H1 (cell line): ENCODE results near the gene LPIN2. TPM values are rescaled to one million over a fixed set of nuclear protein-coding genes. Genes with fewer than 3 reads are reported as not detected.

Experiments used
- CTCF ChIA-PET: fragments of 300-600 bp; sonication (Branson Sonifier 250); formaldehyde crosslinking; loops from one replicate; lab custom pipeline; 2021; ENCODE audit not compliant: partially characterized antibody; lab: Charles Lee
- POLR2A ChIA-PET: fragments of 300-600 bp; sonication (Branson Sonifier 250); formaldehyde crosslinking; loops from one replicate; lab custom pipeline; 2021; ENCODE audit warnings: inconsistent platforms; ENCODE audit not compliant: partially characterized antibody; lab: Charles Lee
- DNase-seq, 2 experiments: peaks; one replicate each; pipeline versions ENCODE4 v3.0.0 to v3.0.0-alpha.2; 2010 to 2022; ENCODE audit warnings: low spot score in 2 of 2, low read depth in 1 of 2, mixed read lengths in 1 of 2
- FAIRE-seq: peaks from 2 replicates; lab custom pipeline; 2011; peaks lifted over from hg19 to GRCh38; lab: Jason Lieb, UNC
- H2AFZ ChIP-seq: 2 replicates; pipeline ENCODE4 v1.8.1; 2012; ENCODE audit warnings: low read length, inconsistent platforms
- H2AK5ac ChIP-seq: 2 replicates; pipeline ENCODE4 v1.6.1; 2013; ENCODE audit warnings: low read depth, low read length
- H2BK120ac ChIP-seq: replicated peaks from 2 replicates; pipeline ENCODE3; 2013; ENCODE audit warnings: low read depth, low read length, inconsistent platforms
- H2BK12ac ChIP-seq: 2 replicates; pipeline ENCODE4 v1.6.1; 2013; ENCODE audit warnings: low read depth, low read length
- H2BK15ac ChIP-seq: 2 replicates; pipeline ENCODE4 v1.6.1; 2013; ENCODE audit warnings: low read length
- H2BK20ac ChIP-seq: 2 replicates; pipeline ENCODE4 v1.6.1; 2013; ENCODE audit warnings: low read length
- H2BK5ac ChIP-seq: 2 replicates; pipeline ENCODE4 v1.6.1; 2013; ENCODE audit warnings: low read depth, low read length
- H3K14ac ChIP-seq: 2 replicates; pipeline ENCODE4 v1.6.1; 2013; ENCODE audit warnings: inconsistent platforms; ENCODE audit not compliant: insufficient read length
- H3K18ac ChIP-seq: 2 replicates; pipeline ENCODE4 v1.6.1; 2013; ENCODE audit warnings: low read length; ENCODE audit errors: extremely low read depth
- H3K23ac ChIP-seq: 2 replicates; pipeline ENCODE4 v1.6.1; 2013; ENCODE audit warnings: inconsistent platforms; ENCODE audit not compliant: insufficient read length
- H3K23me2 ChIP-seq: 2 replicates; pipeline ENCODE4 v1.6.1; 2013; ENCODE audit warnings: low read depth, low read length
- H3K27ac ChIP-seq: 2 replicates; pipeline ENCODE4 v1.6.1; 2011; ENCODE audit warnings: low read depth, low read length, inconsistent platforms
- H3K27me3 ChIP-seq, 4 experiments: replicated peaks in 1 of 4; 1 replicate in 1 of 4; 2 replicates in 3 of 4; pipeline versions ENCODE4 v1.6.1 to v1.8.1; 2011 to 2013; ENCODE audit warnings: low read length in 3 of 4, mild to moderate bottlenecking in 3 of 4, inconsistent platforms in 2 of 4, mixed read lengths in 2 of 4, moderate library complexity in 1 of 4; ENCODE audit not compliant: control insufficient read depth in 3 of 4, insufficient read depth in 3 of 4; ENCODE audit errors: extremely low read depth in 1 of 4
- H3K36me3 ChIP-seq, 4 experiments: 2 replicates each; pipeline versions ENCODE4 v1.6.1 to v1.8.1; 2011 to 2013; ENCODE audit warnings: mild to moderate bottlenecking in 4 of 4, low read length in 3 of 4, moderate library complexity in 2 of 4, control low read depth in 1 of 4, inconsistent platforms in 1 of 4; ENCODE audit not compliant: insufficient read depth in 4 of 4, control insufficient read depth in 2 of 4
- H3K4ac ChIP-seq: replicated peaks from 2 replicates; pipeline ENCODE3; 2013; ENCODE audit warnings: low read length, low read depth, mixed read lengths, inconsistent platforms; ENCODE audit not compliant: insufficient read length
- H3K4me1 ChIP-seq, 4 experiments: replicated peaks in 1 of 4; 1 replicate in 1 of 4; 2 replicates in 3 of 4; pipeline versions ENCODE4 v1.6.1 to v1.8.1; 2011 to 2013; ENCODE audit warnings: low read length in 3 of 4, inconsistent platforms in 2 of 4, mixed read lengths in 1 of 4; ENCODE audit not compliant: insufficient read depth in 4 of 4, control insufficient read depth in 3 of 4
- H3K4me2 ChIP-seq, 2 experiments: 2 replicates each; pipeline versions ENCODE4 v1.6.1 to v1.8.1; 2011 to 2013; ENCODE audit warnings: low read depth in 2 of 2, low read length in 2 of 2, control low read depth in 1 of 2, inconsistent platforms in 1 of 2, mild to moderate bottlenecking in 1 of 2; ENCODE audit not compliant: insufficient read depth in 1 of 2
- H3K4me3 ChIP-seq, 4 experiments: fragments of 200-600, 300-600 bp in 1 of 4; sonication (generic), shearing (Covaris generic), sonication (Bioruptor Twin) in 1 of 4; 2 replicates each; pipeline versions ENCODE4 v1.5.1 to v1.8.1; 2011 to 2016; ENCODE audit warnings: low read length in 4 of 4, low read depth in 3 of 4, control low read depth in 2 of 4, inconsistent platforms in 2 of 4, mild to moderate bottlenecking in 2 of 4, mixed read lengths in 1 of 4, moderate library complexity in 1 of 4; ENCODE audit not compliant: insufficient read depth in 2 of 4; ENCODE audit errors: extremely low read depth in 1 of 4
- H3K56ac ChIP-seq: replicated peaks from 2 replicates; pipeline ENCODE3; 2013; ENCODE audit warnings: low read depth, mild to moderate bottlenecking, mixed read lengths, low read length, inconsistent platforms; ENCODE audit not compliant: insufficient read length
- H3K79me1 ChIP-seq: 2 replicates; pipeline ENCODE4 v1.6.1; 2013; ENCODE audit warnings: low read depth, low read length, control low read depth
- H3K79me2 ChIP-seq, 2 experiments: 2 replicates each; pipeline versions ENCODE4 v1.6.1 to v1.8.1; 2012 to 2013; ENCODE audit warnings: low read length in 2 of 2, mild to moderate bottlenecking in 2 of 2, inconsistent platforms in 1 of 2; ENCODE audit not compliant: insufficient read depth in 2 of 2, control insufficient read depth in 1 of 2
- H3K9ac ChIP-seq, 4 experiments: replicated peaks in 1 of 4; 1 replicate in 1 of 4; 2 replicates in 3 of 4; pipeline versions ENCODE4 v1.6.1 to v1.8.1; 2011 to 2013; ENCODE audit warnings: low read depth in 3 of 4, low read length in 3 of 4, control low read depth in 2 of 4, mild to moderate bottlenecking in 2 of 4, moderate library complexity in 2 of 4, inconsistent platforms in 1 of 4; ENCODE audit errors: extremely low read depth in 1 of 4
- H3K9me3 ChIP-seq, 2 experiments: 2 replicates each; pipeline versions ENCODE4 v1.6.1 to v1.8.1; 2012 to 2013; ENCODE audit warnings: mild to moderate bottlenecking in 2 of 2, moderate library complexity in 2 of 2, control low read depth in 1 of 2, inconsistent platforms in 1 of 2, low read depth in 1 of 2, low read length in 1 of 2, mixed read lengths in 1 of 2; ENCODE audit not compliant: insufficient read depth in 2 of 2
- H4K20me1 ChIP-seq, 2 experiments: replicated peaks in 1 of 2; 2 replicates each; pipeline versions ENCODE3 to v1.8.1; 2011 to 2013; ENCODE audit warnings: inconsistent platforms in 2 of 2, low read length in 2 of 2, mild to moderate bottlenecking in 1 of 2; ENCODE audit not compliant: insufficient read depth in 2 of 2, control insufficient read depth in 1 of 2
- H4K5ac ChIP-seq: 2 replicates; pipeline ENCODE4 v1.6.1; 2013; ENCODE audit warnings: low read length, low read depth, mixed read lengths, inconsistent platforms; ENCODE audit not compliant: insufficient read length
- H4K8ac ChIP-seq: 2 replicates; pipeline ENCODE4 v1.8.0; 2013; ENCODE audit warnings: mild to moderate bottlenecking, moderate library complexity, low read length, inconsistent platforms; ENCODE audit not compliant: insufficient read depth; ENCODE audit errors: extremely low read depth
- H4K91ac ChIP-seq: replicated peaks from 2 replicates; pipeline ENCODE3; 2013; ENCODE audit warnings: low read length, mixed read lengths, inconsistent platforms; ENCODE audit not compliant: insufficient read length
- BCL11A ChIP-seq, 2 experiments: IDR thresholded peaks; one replicate each; pipeline ENCODE4 v1.6.1; 2011; ENCODE audit warnings: low read depth in 2 of 2, low read length in 2 of 2, mild to moderate bottlenecking in 2 of 2
- BRCA1 ChIP-seq: IDR thresholded peaks from 2 replicates; pipeline ENCODE4 v1.6.1; 2012; ENCODE audit warnings: low read depth, low read length, improper control_type of control experiment
- CBX8 ChIP-seq: fragments of 300-800, 300-1000 bp; sonication (generic); IDR thresholded peaks from 2 replicates; pipeline ENCODE4 v1.7.1; 2016; ENCODE audit warnings: low read depth, low read length, borderline replicate concordance
- JUN ChIP-seq: IDR thresholded peaks from 2 replicates; pipeline ENCODE4 v1.6.1; 2011; ENCODE audit warnings: low read depth, mild to moderate bottlenecking, improper control_type of control experiment, low read length
- RBBP5 ChIP-seq: IDR thresholded peaks from 2 replicates; pipeline ENCODE4 v1.7.1; 2012; ENCODE audit warnings: low read depth, mild to moderate bottlenecking, inconsistent platforms, low read length, moderate library complexity, borderline replicate concordance
- SP2 ChIP-seq: IDR thresholded peaks from 2 replicates; pipeline ENCODE4 v1.6.1; 2012; ENCODE audit warnings: mild to moderate bottlenecking, low read length, inconsistent platforms
- YY1 ChIP-seq: IDR thresholded peaks from 2 replicates; pipeline ENCODE4 v1.6.1; 2011; ENCODE audit warnings: low read depth, mild to moderate bottlenecking, low read length
- ZNF274 ChIP-seq: IDR thresholded peaks from 2 replicates; pipeline ENCODE4 v1.7.0; 2012; ENCODE audit warnings: low read length, borderline replicate concordance; ENCODE audit errors: extremely low read depth
- WGBS, 2 experiments: shearing (Covaris generic) in 1 of 2; methylation state at CpG; one replicate each; pipeline versions ENCODE4 v1.1.6 to v1.1.7; 2013 to 2015; ENCODE audit warnings: low lambda C conversion rate in 2 of 2, mixed read lengths in 2 of 2, inconsistent platforms in 1 of 2, low coverage in 1 of 2, missing lambda C conversion rate in 1 of 2; ENCODE audit not compliant: insufficient replicate concordance in 2 of 2, insufficient coverage in 1 of 2, insufficient read length in 1 of 2; ENCODE audit errors: extremely low coverage in 1 of 2, missing lambda C conversion rate in 1 of 2; 5-methylcytosine and 5-hydroxymethylcytosine counted together
- polyA plus RNA-seq, 7 experiments: library from polyadenylated mRNA; depleted of rRNA in 3 of 7; stranded (reverse) in 5 of 7; unstranded in 2 of 7; fragments of >200 nt in 5 of 7; fragments of 200-250 nt in 2 of 7; gene quantifications; 1 replicate in 5 of 7; 2 replicates in 1 of 7; 4 replicates in 1 of 7; pipeline versions ENCODE4 v1.2.1 to v1.2.3, GENCODE V29; 2011 to 2013; ENCODE audit warnings: missing spikeins in 2 of 7, mixed read lengths in 2 of 7
- total RNA-seq: library from RNA; stranded (reverse); fragmentation: NEBNext Ultra II Directional; extraction: Animal tissue kit (Norgen Biotek cat#: 25700); gene quantifications from 2 replicates; pipeline ENCODE4 v1.2.1, GENCODE V29; 2021
- TF ChIP-seq, protein P1 (sequence below), 3 experiments: IDR thresholded peaks; 1 replicate in 2 of 3; 2 replicates in 1 of 3; pipeline versions ENCODE4 v1.5.1 to v1.6.1; 2011; ENCODE audit warnings: low read length in 3 of 3, mild to moderate bottlenecking in 3 of 3, inconsistent platforms in 2 of 3, low read depth in 1 of 3, moderate library complexity in 1 of 3; ENCODE audit not compliant: insufficient read depth in 1 of 3; ENCODE audit errors: control extremely low read depth in 1 of 3

The LPIN2 gene
- total and polyA plus RNA-seq, 2 of the 8 experiments (the other 6 are each of a cell fraction or from before 2014, with no cell fraction given) = 7.4 to 14.2 TPM

DNA sequence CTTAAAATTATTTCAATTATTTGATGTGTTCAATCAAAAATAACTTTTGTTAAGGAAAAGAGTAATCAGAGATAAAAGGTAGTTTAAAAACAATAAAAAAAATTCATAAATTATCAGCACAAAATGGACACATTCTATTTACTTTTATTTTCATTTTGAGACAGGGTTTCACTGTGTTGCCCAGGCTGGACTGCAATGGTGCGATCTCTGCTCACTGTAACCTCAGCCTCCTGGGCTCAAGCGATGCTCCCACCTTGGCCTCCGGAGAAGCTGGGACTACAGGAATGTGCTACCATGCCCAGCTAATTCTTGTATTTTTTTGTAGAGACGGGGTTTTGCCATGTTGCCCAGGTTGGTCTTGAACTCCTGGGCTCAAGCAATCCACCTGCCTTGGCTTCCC, 47.1 kb downstream of the LPIN2 start:
- DNase-seq = no peak
- no peak overlapping the region for H4K5ac ChIP-seq

More for the DNA sequence above, 47.1 kb downstream of the LPIN2 start:
- Histone ChIP-seq H3K27me3 (no peaks in the 10 kb centered on the region), H2BK5ac (no peak overlapping the region), H3K56ac (no peak overlapping the region), H2AFZ (no peak overlapping the region), H3K4me1 (peaks cover 0 to 9% (median 4%) of the 10 kb centered on the region in 4 experiments; a peak in 5 of 7 replicates), H2BK120ac (no peak overlapping the region), H3K9ac (no peak overlapping the region), H2AK5ac (no peak overlapping the region), H4K91ac (no peak overlapping the region), H3K4me2 (no peak overlapping the region), H3K23ac (no peak overlapping the region), H3K18ac (no peak overlapping the region), H3K36me3 (no peaks in the 10 kb centered on the region; a peak in 1 of 8 replicates), H2BK15ac (no peak overlapping the region), H3K23me2 (no peaks in the 10 kb centered on the region), H3K27ac (no peak overlapping the region), H2BK12ac (no peak overlapping the region), H3K4ac (no peak overlapping the region), H3K79me2 (peaks cover 0 to 38% of the 10 kb centered on the region in 2 experiments; a peak in 2 of 4 replicates), H3K14ac (no peak overlapping the region), H3K4me3 (no peak overlapping the region), H4K8ac (no peak overlapping the region), H4K20me1 (no peaks in the 10 kb centered on the region), H2BK20ac (no peak overlapping the region), H3K9me3 (no peaks in the 10 kb centered on the region), H3K79me1 (no peaks in the 10 kb centered on the region; the same call in 1 of the 2 replicates)
- no peak for FAIRE-seq
- POLR2A ChIA-PET = no interaction called here
- 100% methylated on average over 4 of the region's 4 CpGs; no CpG with 5 or more reads in 1 of the 2 experiments for WGBS, 2 experiments
- TF ChIP-seq ZNF274 (no peak), CBX8 (no peak), SP2 (no peak), BCL11A (IDR thresholded peaks at IDR 0.05; ENCODE audit: low read depth in 2 of 2, low read length in 2 of 2) (no peak), JUN (no peak), YY1 (no peak), BRCA1 (no peak), RBBP5 (no peak)
- TF ChIP-seq, protein P1, sequence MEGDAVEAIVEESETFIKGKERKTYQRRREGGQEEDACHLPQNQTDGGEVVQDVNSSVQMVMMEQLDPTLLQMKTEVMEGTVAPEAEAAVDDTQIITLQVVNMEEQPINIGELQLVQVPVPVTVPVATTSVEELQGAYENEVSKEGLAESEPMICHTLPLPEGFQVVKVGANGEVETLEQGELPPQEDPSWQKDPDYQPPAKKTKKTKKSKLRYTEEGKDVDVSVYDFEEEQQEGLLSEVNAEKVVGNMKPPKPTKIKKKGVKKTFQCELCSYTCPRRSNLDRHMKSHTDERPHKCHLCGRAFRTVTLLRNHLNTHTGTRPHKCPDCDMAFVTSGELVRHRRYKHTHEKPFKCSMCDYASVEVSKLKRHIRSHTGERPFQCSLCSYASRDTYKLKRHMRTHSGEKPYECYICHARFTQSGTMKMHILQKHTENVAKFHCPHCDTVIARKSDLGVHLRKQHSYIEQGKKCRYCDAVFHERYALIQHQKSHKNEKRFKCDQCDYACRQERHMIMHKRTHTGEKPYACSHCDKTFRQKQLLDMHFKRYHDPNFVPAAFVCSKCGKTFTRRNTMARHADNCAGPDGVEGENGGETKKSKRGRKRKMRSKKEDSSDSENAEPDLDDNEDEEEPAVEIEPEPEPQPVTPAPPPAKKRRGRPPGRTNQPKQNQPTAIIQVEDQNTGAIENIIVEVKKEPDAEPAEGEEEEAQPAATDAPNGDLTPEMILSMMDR (IDR thresholded peaks at IDR 0.05; ENCODE audit: control extremely low read depth in 1 of 3, insufficient read depth in 1 of 3, low read depth in 1 of 3, low read length in 3 of 3) = no peak
- CTCF ChIA-PET = interaction anchor here (0.9 to 1.1 kb wide), 2 partner anchors 17 to 19 kb away, joined by 3 read pairs; no protein-coding TSS in a partner anchor
